ENCODE results near the gene HEG1. TPM values are rescaled to one million over a fixed set of nuclear protein-coding genes. Genes with fewer than 3 reads are reported as not detected.

HEG1 gene
- total and polyA plus RNA-seq, 2 of the 8 experiments (the other 6 are each of a cell fraction or from before 2014, with no cell fraction given) = 5.3 to 9.7 TPM

Small RNAs within 50 kb of the gene (small RNA-seq; reads per million reads assigned to genes)
- not detected for gene RNA5SP137 (ENCODE audit: insufficient read depth)

Other genes with a start within 250 kb of the HEG1 start
- gene ITGB5, start 168.6 kb downstream of the HEG1 start, total RNA-seq (2021; fragmentation: NEBNext Ultra II Directional; extraction: Animal tissue kit (Norgen Biotek cat#: 25700)) = 251 and 268 TPM in 2 replicates
- 101 and 166 TPM in 2 replicates for gene ITGB5, start 168.6 kb downstream of the HEG1 start, polyA plus RNA-seq (2011; rRNA removed)
- not detected in 2 replicates for gene MUC13, start 121.2 kb downstream of the HEG1 start, total RNA-seq (2021; fragmentation: NEBNext Ultra II Directional; extraction: Animal tissue kit (Norgen Biotek cat#: 25700))
- gene MUC13, start 121.2 kb downstream of the HEG1 start, polyA plus RNA-seq (2011; rRNA removed) = not detected in 2 replicates
- 12.0 and 13.7 TPM in 2 replicates for gene SLC12A8, start 156.8 kb upstream of the HEG1 start, total RNA-seq (2021; fragmentation: NEBNext Ultra II Directional; extraction: Animal tissue kit (Norgen Biotek cat#: 25700))
- 14.4 and 16.9 TPM in 2 replicates for gene SLC12A8, start 156.8 kb upstream of the HEG1 start, polyA plus RNA-seq (2011; rRNA removed)

Data from H1 (cell line).